ENCODE data around the gene SEC31A.

- TF ChIP-seq, protein P1, sequence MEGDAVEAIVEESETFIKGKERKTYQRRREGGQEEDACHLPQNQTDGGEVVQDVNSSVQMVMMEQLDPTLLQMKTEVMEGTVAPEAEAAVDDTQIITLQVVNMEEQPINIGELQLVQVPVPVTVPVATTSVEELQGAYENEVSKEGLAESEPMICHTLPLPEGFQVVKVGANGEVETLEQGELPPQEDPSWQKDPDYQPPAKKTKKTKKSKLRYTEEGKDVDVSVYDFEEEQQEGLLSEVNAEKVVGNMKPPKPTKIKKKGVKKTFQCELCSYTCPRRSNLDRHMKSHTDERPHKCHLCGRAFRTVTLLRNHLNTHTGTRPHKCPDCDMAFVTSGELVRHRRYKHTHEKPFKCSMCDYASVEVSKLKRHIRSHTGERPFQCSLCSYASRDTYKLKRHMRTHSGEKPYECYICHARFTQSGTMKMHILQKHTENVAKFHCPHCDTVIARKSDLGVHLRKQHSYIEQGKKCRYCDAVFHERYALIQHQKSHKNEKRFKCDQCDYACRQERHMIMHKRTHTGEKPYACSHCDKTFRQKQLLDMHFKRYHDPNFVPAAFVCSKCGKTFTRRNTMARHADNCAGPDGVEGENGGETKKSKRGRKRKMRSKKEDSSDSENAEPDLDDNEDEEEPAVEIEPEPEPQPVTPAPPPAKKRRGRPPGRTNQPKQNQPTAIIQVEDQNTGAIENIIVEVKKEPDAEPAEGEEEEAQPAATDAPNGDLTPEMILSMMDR (IDR thresholded peaks at IDR 0.05 in 4 of 5, conservative IDR thresholded peaks at IDR 0.05 in 1 of 5), result no peak
- no peak for TF ChIP-seq POLR2A (IDR thresholded peaks at IDR 0.05)
Measured at GRCh38 chr4:82814034-82814433, 76.9 kb downstream of the SEC31A start.
